Sigmoid colon (tissue), 7 donors: ENCODE measurements around the gene SLAMF9. TPM values are rescaled to one million over a fixed set of nuclear protein-coding genes. Genes with fewer than 3 reads are reported as not detected.

ENCODE experiments used
- DNase-seq: peaks from one replicate; pipeline ENCODE4 v3.0.0-alpha.2; 2019
- H3K27ac ChIP-seq, 4 donors: fragments of 200-600 bp; sonication (generic); one replicate each; pipeline ENCODE4 v1.5.1; 2016 to 2019; ENCODE audit warnings: mild to moderate bottlenecking in 1 of 4
- H3K27me3 ChIP-seq, 3 donors: fragments of 200-600 bp; sonication (generic); one replicate each; pipeline ENCODE4 v1.5.1; 2019; ENCODE audit warnings: mild to moderate bottlenecking in 1 of 3
- H3K36me3 ChIP-seq, 4 donors: fragments of 200-600 bp; sonication (generic); one replicate each; pipeline ENCODE4 v1.5.1; 2016 to 2019
- H3K4me1 ChIP-seq, 4 donors: fragments of 200-600 bp; sonication (generic); one replicate each; pipeline ENCODE4 v1.5.1; 2017 to 2019
- H3K4me3 ChIP-seq, 4 donors: fragments of 200-600 bp; sonication (generic); one replicate each; pipeline ENCODE4 v1.5.1; 2017 to 2019; ENCODE audit warnings: mild to moderate bottlenecking in 2 of 4, moderate library complexity in 1 of 4
- H3K9me3 ChIP-seq, 4 donors: fragments of 200-600 bp in 3 of 4; sonication (generic) in 3 of 4; one replicate each; pipeline versions ENCODE4 v1.5.1 to v1.6.1; 2013 to 2019
- CTCF ChIP-seq, 4 experiments: fragments of 450-650 bp in 3 of 4; fragments of 200-600 bp in 1 of 4; IDR thresholded peaks; one replicate each; pipeline ENCODE4 v1.5.1; 2016 to 2019; ENCODE audit warnings: antibody characterized with exemption in 4 of 4, mild to moderate bottlenecking in 3 of 4, moderate library complexity in 2 of 4
- EP300 ChIP-seq, 4 donors: sonication (generic); formaldehyde crosslinking; IDR thresholded peaks; one replicate each; pipeline ENCODE4 v1.6.1; 2017; ENCODE audit warnings: antibody characterized with exemption in 4 of 4
- POLR2A ChIP-seq, 2 donors: fragments of 450-650 bp; IDR thresholded peaks; one replicate each; pipeline ENCODE4 v1.6.1; 2016; ENCODE audit warnings: antibody characterized with exemption in 2 of 2, mild to moderate bottlenecking in 2 of 2, moderate library complexity in 2 of 2
- POLR2AphosphoS5 ChIP-seq, 4 donors: sonication (generic); formaldehyde crosslinking; IDR thresholded peaks; one replicate each; pipeline ENCODE4 v1.6.1; 2017; ENCODE audit warnings: antibody characterized with exemption in 4 of 4
- WGBS, 2 donors: extraction: QIAGEN DNeasy Blood & Tissue Kit; methylation state at CpG; one replicate each; pipeline ENCODE4 v1.1.7; 2013; 5-methylcytosine and 5-hydroxymethylcytosine counted together
- intact Hi-C: fragments of 100-400 bp; cut with DNase I; formaldehyde crosslinking; loops from one replicate; pipeline ENCODE4 v1.15.1; 2023
- polyA plus RNA-seq, 3 donors: library from polyadenylated mRNA; stranded (reverse); fragments of 200-250 nt; gene quantifications; one replicate each; pipeline ENCODE4 v1.2.3, GENCODE V29; 2013
- total RNA-seq, 4 donors: library from RNA; depleted of rRNA; stranded (reverse); fragments of >200 nt; gene quantifications; one replicate each; pipeline ENCODE4 v1.1.0, GENCODE V29; 2016
- donor health status: healthy with polysubstance abuse.
- donor health status: Bipolar disorder and iron deficiency.
- donor health status: healthy.

Gene SLAMF9
- total and polyA plus RNA-seq, 7 donors = 0.15 TPM; not detected in 6

GRCh38 chr1:159915571-159916241 is 38.3 kb downstream of the SLAMF9 start:
- no peaks in the 10 kb centered on the region for H3K27me3 ChIP-seq
- peaks cover 0 to 31% (median 14%) of the 10 kb centered on the region in 4 donors for H3K4me1 ChIP-seq
- no peak overlapping the region for H3K4me3 ChIP-seq
- peak overlapping the region in 3 of 4 donors; percentile 42 to 52 (median 48) for H3K27ac ChIP-seq
- no peak for DNase-seq
- TF ChIP-seq CTCF (IDR thresholded peaks at IDR 0.05) (no peak), POLR2AphosphoS5 (IDR thresholded peaks at IDR 0.05) (no peak), POLR2A (IDR thresholded peaks at IDR 0.05) (no peak), EP300 (IDR thresholded peaks at IDR 0.05) (no peak)
- peaks cover 9 to 36% (median 25%) of the 10 kb centered on the region in 4 donors for H3K36me3 ChIP-seq
- intact Hi-C loops = no loop called here
- H3K9me3 ChIP-seq = no peaks in the 10 kb centered on the region
- WGBS, 2 donors = 62 to 72% methylated on average over 5 of the region's 5 CpGs

GRCh38 chr1:159914252-159915018 is 39.6 kb downstream of the SLAMF9 start:
- Histone ChIP-seq H3K4me1 (peaks cover 0 to 23% (median 13%) of the 10 kb centered on the region in 4 donors), H3K27me3 (no peaks in the 10 kb centered on the region), H3K27ac (no peak overlapping the region), H3K4me3 (no peak overlapping the region), H3K9me3 (no peaks in the 10 kb centered on the region), H3K36me3 (peaks cover 9 to 24% (median 19%) of the 10 kb centered on the region in 4 donors)
- intact Hi-C loops = no loop called here
- 66 to 80% methylated on average over 10 of the region's 10 CpGs for WGBS, 2 donors
- no peak for DNase-seq
- TF ChIP-seq EP300 (IDR thresholded peaks at IDR 0.05) = no peak
- no peak for TF ChIP-seq POLR2AphosphoS5 (IDR thresholded peaks at IDR 0.05)
- TF ChIP-seq CTCF (IDR thresholded peaks at IDR 0.05) = no peak
- TF ChIP-seq POLR2A (IDR thresholded peaks at IDR 0.05) = no peak

- no peaks in the 10 kb centered on the region for H3K27me3 ChIP-seq
- peak; percentile 57 for DNase-seq
- peaks cover 3 to 16% (median 11%) of the 10 kb centered on the region in 4 donors for H3K36me3 ChIP-seq
- H3K9me3 ChIP-seq = no peaks in the 10 kb centered on the region
- H3K4me3 ChIP-seq = no peak overlapping the region
- 18 to 68% methylated on average over 5 of the region's 5 CpGs for WGBS, 2 donors
- peaks cover 0 to 20% (median 12%) of the 10 kb centered on the region in 4 donors for H3K4me1 ChIP-seq
- intact Hi-C loops = no loop called here
- H3K27ac ChIP-seq = no peak overlapping the region
- TF ChIP-seq CTCF (IDR thresholded peaks at IDR 0.05) (no peak), EP300 (IDR thresholded peaks at IDR 0.05) (no peak), POLR2AphosphoS5 (IDR thresholded peaks at IDR 0.05) (no peak), POLR2A (IDR thresholded peaks at IDR 0.05) (no peak)
Measured at GRCh38 chr1:159913451-159914192, 40.4 kb downstream of the SLAMF9 start.

GRCh38 chr1:159911326-159912070 is 42.5 kb downstream of the SLAMF9 start:
- Histone ChIP-seq H3K27ac (peak overlapping the region in 3 of 4 donors; percentile 19 to 47 (median 25)), H3K27me3 (no peaks in the 10 kb centered on the region), H3K4me3 (no peak overlapping the region), H3K36me3 (no peaks in the 10 kb centered on the region), H3K4me1 (peaks cover 0 to 10% (median 7%) of the 10 kb centered on the region in 4 donors), H3K9me3 (no peaks in the 10 kb centered on the region)
- WGBS, 2 donors = 69 to 81% methylated on average over 6 of the region's 6 CpGs
- no peak for TF ChIP-seq POLR2A (IDR thresholded peaks at IDR 0.05)
- DNase-seq = no peak
- intact Hi-C loops = no loop called here
